ENCODE measurements around the gene SIGMAR1. TPM values are rescaled to one million over a fixed set of nuclear protein-coding genes. Genes with fewer than 3 reads are reported as not detected.

Gene SIGMAR1
- total and polyA plus RNA-seq, 4 donors, result 116 to 210 (median 178) TPM

GRCh38 chr9:34625186-34625486 lies 12.5 kb downstream of the SIGMAR1 start:
- H3K4me3 ChIP-seq (ENCODE audit: low read depth in 1 of 3, low read length in 3 of 3), result no peak overlapping the region
- WGBS, result 80% methylated on average over 3 of the region's 3 CpGs
- no peaks in the 10 kb centered on the region for H3K9me3 ChIP-seq (ENCODE audit: control insufficient read depth in 4 of 4, low read length in 3 of 4)
- no peak for DNase-seq (ENCODE audit: low spot score)
- H3K27ac ChIP-seq (ENCODE audit: low read depth in 1 of 2, low read length in 2 of 2), result no peak overlapping the region
- TF ChIP-seq JUND (IDR thresholded peaks at IDR 0.05), result no peak
- TF ChIP-seq REST (IDR thresholded peaks at IDR 0.05), result no peak
- no peak for TF ChIP-seq HNF4A (conservative IDR thresholded peaks at IDR 0.05)
- no peak for TF ChIP-seq ATF3 (IDR thresholded peaks at IDR 0.05)
- TF ChIP-seq FOXA2 (IDR thresholded peaks at IDR 0.05), result no peak
- no peak for TF ChIP-seq EGR1 (IDR thresholded peaks at IDR 0.05; ENCODE audit: low read depth in 2 of 2)
- TF ChIP-seq GABPA (IDR thresholded peaks at IDR 0.05 in 1 of 2, conservative IDR thresholded peaks at IDR 0.05 in 1 of 2), result no peak
- TF ChIP-seq TAF1 (conservative IDR thresholded peaks at IDR 0.05), result no peak
- TF ChIP-seq ZBTB33 (IDR thresholded peaks at IDR 0.05), result no peak
- TF ChIP-seq FOXA1 (IDR thresholded peaks at IDR 0.05), result no peak
- TF ChIP-seq CTCF (IDR thresholded peaks at IDR 0.05; ENCODE audit: low read depth, low read length, missing input control), result no peak
- TF ChIP-seq SP1 (IDR thresholded peaks at IDR 0.05), result no peak
- no peak overlapping the region for H3K9ac ChIP-seq (ENCODE audit: low read depth in 1 of 2, low read length in 2 of 2)
- peaks cover 3 to 24% (median 19%) of the 10 kb centered on the region in 4 donors for H3K4me1 ChIP-seq (ENCODE audit: control insufficient read depth in 4 of 4, insufficient read depth in 4 of 4, low read length in 3 of 4)
- no peaks in the 10 kb centered on the region for H3K27me3 ChIP-seq (ENCODE audit: control insufficient read depth in 4 of 4, insufficient read depth in 4 of 4, low read length in 3 of 4)
- H3K36me3 ChIP-seq (ENCODE audit: control insufficient read depth in 4 of 4, insufficient read depth in 3 of 4, low read depth in 1 of 4, low read length in 3 of 4), result no peaks in the 10 kb centered on the region

GRCh38 chr9:34624475-34625185 lies 13.0 kb downstream of the SIGMAR1 start:
- H3K27me3 ChIP-seq (ENCODE audit: control insufficient read depth in 4 of 4, insufficient read depth in 4 of 4, low read length in 3 of 4), result no peaks in the 10 kb centered on the region
- 64% methylated on average over 39 of the region's 39 CpGs for WGBS
- TF ChIP-seq HNF4A (conservative IDR thresholded peaks at IDR 0.05) (no peak), JUND (IDR thresholded peaks at IDR 0.05) (no peak), CTCF (IDR thresholded peaks at IDR 0.05; ENCODE audit: low read depth, low read length, missing input control) (no peak), RAD21 (IDR thresholded peaks at IDR 0.05) (no peak), MAX (IDR thresholded peaks at IDR 0.05) (no peak), SP1 (IDR thresholded peaks at IDR 0.05) (no peak), HNF4G (IDR thresholded peaks at IDR 0.05) (no peak), FOXA2 (IDR thresholded peaks at IDR 0.05) (no peak), ATF3 (IDR thresholded peaks at IDR 0.05) (no peak), FOXA1 (IDR thresholded peaks at IDR 0.05) (no peak), GABPA (IDR thresholded peaks at IDR 0.05 in 1 of 2, conservative IDR thresholded peaks at IDR 0.05 in 1 of 2) (no peak), YY1 (IDR thresholded peaks at IDR 0.05) (no peak), EGR1 (IDR thresholded peaks at IDR 0.05; ENCODE audit: low read depth in 2 of 2) (no peak), NR2F2 (IDR thresholded peaks at IDR 0.05) (no peak), ZBTB33 (IDR thresholded peaks at IDR 0.05) (no peak), TAF1 (conservative IDR thresholded peaks at IDR 0.05) (no peak), RXRA (IDR thresholded peaks at IDR 0.05) (no peak)

More at GRCh38 chr9:34624475-34625185, 13.0 kb downstream of the SIGMAR1 start:
- no peaks in the 10 kb centered on the region for H3K9me3 ChIP-seq (ENCODE audit: control insufficient read depth in 4 of 4, low read length in 3 of 4)
- peaks cover 3 to 22% (median 18%) of the 10 kb centered on the region in 4 donors for H3K4me1 ChIP-seq (ENCODE audit: control insufficient read depth in 4 of 4, insufficient read depth in 4 of 4, low read length in 3 of 4)
- H3K27ac ChIP-seq (ENCODE audit: low read depth in 1 of 2, low read length in 2 of 2), result no peak overlapping the region
- no peak overlapping the region for H3K4me3 ChIP-seq (ENCODE audit: low read depth in 1 of 3, low read length in 3 of 3)
- DNase-seq (ENCODE audit: low spot score), result no peak
- no peak overlapping the region for H3K9ac ChIP-seq (ENCODE audit: low read depth in 1 of 2, low read length in 2 of 2)
- H3K36me3 ChIP-seq (ENCODE audit: control insufficient read depth in 4 of 4, insufficient read depth in 3 of 4, low read depth in 1 of 4, low read length in 3 of 4), result no peaks in the 10 kb centered on the region

All from liver (tissue), 9 donors.